ENCODE measurements around the gene VOPP1.
"Not testable (repeated sequence)": the region's sequence is repeated elsewhere in the genome, so short reads cannot be mapped to it uniquely, and the experiment has no call there.

VOPP1 gene

GRCh38 chr7:55590517-55591281 is 18.4 kb upstream of the VOPP1 start:
- H3K4me3 ChIP-seq (ENCODE audit: low read depth, low read length) = no peak overlapping the region
- TF ChIP-seq, protein P1, sequence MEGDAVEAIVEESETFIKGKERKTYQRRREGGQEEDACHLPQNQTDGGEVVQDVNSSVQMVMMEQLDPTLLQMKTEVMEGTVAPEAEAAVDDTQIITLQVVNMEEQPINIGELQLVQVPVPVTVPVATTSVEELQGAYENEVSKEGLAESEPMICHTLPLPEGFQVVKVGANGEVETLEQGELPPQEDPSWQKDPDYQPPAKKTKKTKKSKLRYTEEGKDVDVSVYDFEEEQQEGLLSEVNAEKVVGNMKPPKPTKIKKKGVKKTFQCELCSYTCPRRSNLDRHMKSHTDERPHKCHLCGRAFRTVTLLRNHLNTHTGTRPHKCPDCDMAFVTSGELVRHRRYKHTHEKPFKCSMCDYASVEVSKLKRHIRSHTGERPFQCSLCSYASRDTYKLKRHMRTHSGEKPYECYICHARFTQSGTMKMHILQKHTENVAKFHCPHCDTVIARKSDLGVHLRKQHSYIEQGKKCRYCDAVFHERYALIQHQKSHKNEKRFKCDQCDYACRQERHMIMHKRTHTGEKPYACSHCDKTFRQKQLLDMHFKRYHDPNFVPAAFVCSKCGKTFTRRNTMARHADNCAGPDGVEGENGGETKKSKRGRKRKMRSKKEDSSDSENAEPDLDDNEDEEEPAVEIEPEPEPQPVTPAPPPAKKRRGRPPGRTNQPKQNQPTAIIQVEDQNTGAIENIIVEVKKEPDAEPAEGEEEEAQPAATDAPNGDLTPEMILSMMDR (IDR thresholded peaks at IDR 0.05; ENCODE audit: control insufficient read depth, extremely low read depth, insufficient read depth) = no peak
- no peak for DNase-seq (ENCODE audit: low read depth)

DNA sequence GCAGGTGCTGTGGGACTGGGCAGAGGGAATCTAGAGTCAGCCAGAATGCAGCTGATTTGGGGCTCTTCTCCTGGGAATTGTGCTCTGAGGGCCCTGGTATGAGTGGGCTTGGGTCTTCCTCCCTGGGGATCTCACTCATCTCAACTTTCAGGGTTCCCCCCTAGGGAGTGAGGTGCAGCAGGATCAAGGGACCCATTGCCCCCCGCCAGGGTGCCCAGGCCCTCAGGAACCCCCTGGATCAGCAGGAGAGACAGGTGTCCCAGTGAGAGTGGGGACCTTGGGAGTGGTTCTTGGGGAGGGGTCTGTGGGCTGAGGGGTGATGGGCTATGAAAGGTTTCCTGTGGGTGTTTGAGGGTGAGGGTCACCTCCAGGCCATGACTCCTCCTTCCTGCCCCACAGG is 17.6 kb upstream of the VOPP1 start:
- no peak for DNase-seq (ENCODE audit: low read depth)
- TF ChIP-seq, protein P1 (IDR thresholded peaks at IDR 0.05; ENCODE audit: control insufficient read depth, extremely low read depth, insufficient read depth) = no peak
- no peak overlapping the region for H3K4me3 ChIP-seq (ENCODE audit: low read depth, low read length)

- DNase-seq (ENCODE audit: low read depth) = no peak
- H3K4me3 ChIP-seq (ENCODE audit: low read depth, low read length) = no peak overlapping the region
- TF ChIP-seq, protein P1 (IDR thresholded peaks at IDR 0.05; ENCODE audit: control insufficient read depth, extremely low read depth, insufficient read depth) = no peak
These were observed 16.8 kb upstream of the VOPP1 start for GRCh38 chr7:55588976-55589604.

- DNase-seq (ENCODE audit: low read depth) = no peak
These were observed 16.0 kb upstream of the VOPP1 start for GRCh38 chr7:55588379-55588699.

GRCh38 chr7:55587687-55588378 is 15.5 kb upstream of the VOPP1 start:
- TF ChIP-seq, protein P1 (IDR thresholded peaks at IDR 0.05; ENCODE audit: control insufficient read depth, extremely low read depth, insufficient read depth) = no peak
- H3K4me3 ChIP-seq (ENCODE audit: low read depth, low read length) = no peak overlapping the region
- no peak for DNase-seq (ENCODE audit: low read depth)

More at GRCh38 chr7:55588379-55588699, 16.0 kb upstream of the VOPP1 start:
- TF ChIP-seq, protein P1 (IDR thresholded peaks at IDR 0.05; ENCODE audit: control insufficient read depth, extremely low read depth, insufficient read depth) = no peak
- no peak overlapping the region for H3K4me3 ChIP-seq (ENCODE audit: low read depth, low read length)

DNA sequence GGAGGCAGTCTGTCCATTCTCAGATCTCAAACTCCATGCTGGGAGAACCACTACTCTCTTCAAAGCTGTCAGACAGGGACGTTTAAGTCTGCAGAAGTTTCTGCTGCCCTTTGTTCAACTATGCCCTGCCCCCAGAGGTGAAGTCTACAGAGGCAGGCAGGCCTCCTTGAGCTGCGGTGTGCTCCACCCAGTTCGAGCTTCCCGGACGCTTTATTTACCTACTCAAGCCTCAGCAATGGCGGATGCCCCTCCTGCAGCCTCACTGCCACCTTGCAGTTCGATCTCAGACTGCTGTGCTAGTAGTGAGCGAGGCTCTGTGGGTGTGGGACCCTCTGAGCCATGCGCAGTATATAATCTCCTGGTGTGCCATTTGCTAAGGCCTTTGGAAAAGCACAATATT is 10.4 kb upstream of the VOPP1 start:
- not testable (repeated sequence) for H3K4me3 ChIP-seq (ENCODE audit: low read depth, low read length); DNase-seq (ENCODE audit: low read depth)

- TF ChIP-seq, protein P1 (IDR thresholded peaks at IDR 0.05; ENCODE audit: control insufficient read depth, extremely low read depth, insufficient read depth) = no peak
- no peak for DNase-seq (ENCODE audit: low read depth)
- no peak overlapping the region for H3K4me3 ChIP-seq (ENCODE audit: low read depth, low read length)
These were observed 4.5 kb upstream of the VOPP1 start for GRCh38 chr7:55576753-55577152.
